ENCODE data around the gene ATG4B.

The ATG4B gene

DNA sequence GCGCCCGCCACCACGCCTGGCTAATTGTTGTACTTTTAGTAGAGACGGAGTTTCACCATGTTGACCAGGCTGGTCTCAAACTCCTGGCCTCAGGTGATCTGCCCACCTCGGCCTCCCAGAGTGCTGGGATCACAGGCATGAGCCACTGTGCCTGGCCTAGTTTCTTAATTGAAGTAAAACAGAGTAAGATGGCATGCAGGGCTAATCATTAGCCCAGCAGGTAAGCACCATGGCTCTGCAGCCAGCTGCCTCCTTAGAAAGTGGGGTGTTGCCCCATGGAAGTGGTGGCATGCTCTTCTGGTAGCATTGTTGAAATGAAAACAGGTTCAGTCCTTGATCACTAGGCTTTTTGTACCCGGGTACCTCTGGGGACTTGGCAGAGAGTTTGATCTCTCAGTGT is 12.4 kb downstream of the ATG4B start:
- TF ChIP-seq, protein P1, sequence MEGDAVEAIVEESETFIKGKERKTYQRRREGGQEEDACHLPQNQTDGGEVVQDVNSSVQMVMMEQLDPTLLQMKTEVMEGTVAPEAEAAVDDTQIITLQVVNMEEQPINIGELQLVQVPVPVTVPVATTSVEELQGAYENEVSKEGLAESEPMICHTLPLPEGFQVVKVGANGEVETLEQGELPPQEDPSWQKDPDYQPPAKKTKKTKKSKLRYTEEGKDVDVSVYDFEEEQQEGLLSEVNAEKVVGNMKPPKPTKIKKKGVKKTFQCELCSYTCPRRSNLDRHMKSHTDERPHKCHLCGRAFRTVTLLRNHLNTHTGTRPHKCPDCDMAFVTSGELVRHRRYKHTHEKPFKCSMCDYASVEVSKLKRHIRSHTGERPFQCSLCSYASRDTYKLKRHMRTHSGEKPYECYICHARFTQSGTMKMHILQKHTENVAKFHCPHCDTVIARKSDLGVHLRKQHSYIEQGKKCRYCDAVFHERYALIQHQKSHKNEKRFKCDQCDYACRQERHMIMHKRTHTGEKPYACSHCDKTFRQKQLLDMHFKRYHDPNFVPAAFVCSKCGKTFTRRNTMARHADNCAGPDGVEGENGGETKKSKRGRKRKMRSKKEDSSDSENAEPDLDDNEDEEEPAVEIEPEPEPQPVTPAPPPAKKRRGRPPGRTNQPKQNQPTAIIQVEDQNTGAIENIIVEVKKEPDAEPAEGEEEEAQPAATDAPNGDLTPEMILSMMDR (IDR thresholded peaks at IDR 0.05; ENCODE audit: borderline replicate concordance, control extremely low read depth, extremely low read depth, insufficient read depth, missing control alignments), result no peak
- in situ Hi-C loops (cut with MboI; ENCODE audit: low sequenced_read_pairs, unreplicated experiment), result no loop called here
- no peak for DNase-seq (ENCODE audit: low spot score)

DNA sequence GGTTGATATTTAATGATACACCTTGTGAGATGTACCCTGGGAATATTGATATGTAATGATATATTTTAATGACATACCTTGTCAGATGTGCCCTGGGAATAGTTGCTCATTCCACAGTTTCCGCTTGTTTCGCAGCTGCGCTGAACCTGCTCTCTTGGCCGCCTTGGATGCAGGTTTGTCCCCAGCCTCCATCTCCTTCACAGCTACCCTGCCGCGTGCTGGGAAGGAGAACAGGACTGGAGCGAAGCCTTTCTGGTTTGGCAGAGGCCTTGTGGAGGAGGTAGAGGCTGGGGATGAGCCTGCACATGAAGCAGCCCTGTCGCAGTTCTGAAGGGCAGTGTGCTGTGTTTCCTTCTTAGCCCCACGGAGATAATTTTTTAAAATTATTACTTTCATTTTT is 14.6 kb downstream of the ATG4B start:
- DNase-seq (ENCODE audit: low spot score), result no peak
- TF ChIP-seq, protein P1 (IDR thresholded peaks at IDR 0.05; ENCODE audit: borderline replicate concordance, control extremely low read depth, extremely low read depth, insufficient read depth, missing control alignments), result no peak
- in situ Hi-C loops (cut with MboI; ENCODE audit: low sequenced_read_pairs, unreplicated experiment), result no loop called here

DNA sequence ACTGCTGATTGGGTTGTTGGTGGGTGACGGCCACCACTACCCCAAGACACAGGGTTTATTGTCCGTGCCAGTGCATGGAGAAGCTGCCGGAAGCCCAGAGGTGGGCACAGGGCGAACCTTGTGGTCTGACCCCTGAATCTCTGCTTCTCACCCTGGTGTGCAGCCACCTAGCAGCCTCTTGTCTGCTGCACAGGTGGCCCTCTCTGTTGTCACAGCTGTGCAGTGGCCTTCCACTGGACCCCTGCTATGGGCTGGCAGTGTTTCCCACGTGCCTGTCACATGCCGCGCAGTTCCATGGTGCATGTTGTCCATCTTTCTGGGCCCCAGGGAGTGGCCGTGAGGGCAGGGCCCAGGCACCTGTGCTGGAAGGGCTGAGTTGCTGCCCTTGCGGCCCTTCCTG is 15.2 kb downstream of the ATG4B start:
- in situ Hi-C loops (cut with MboI; ENCODE audit: low sequenced_read_pairs, unreplicated experiment), result no loop called here
- TF ChIP-seq, protein P1 (IDR thresholded peaks at IDR 0.05; ENCODE audit: borderline replicate concordance, control extremely low read depth, extremely low read depth, insufficient read depth, missing control alignments), result no peak
- no peak for DNase-seq (ENCODE audit: low spot score)

DNA sequence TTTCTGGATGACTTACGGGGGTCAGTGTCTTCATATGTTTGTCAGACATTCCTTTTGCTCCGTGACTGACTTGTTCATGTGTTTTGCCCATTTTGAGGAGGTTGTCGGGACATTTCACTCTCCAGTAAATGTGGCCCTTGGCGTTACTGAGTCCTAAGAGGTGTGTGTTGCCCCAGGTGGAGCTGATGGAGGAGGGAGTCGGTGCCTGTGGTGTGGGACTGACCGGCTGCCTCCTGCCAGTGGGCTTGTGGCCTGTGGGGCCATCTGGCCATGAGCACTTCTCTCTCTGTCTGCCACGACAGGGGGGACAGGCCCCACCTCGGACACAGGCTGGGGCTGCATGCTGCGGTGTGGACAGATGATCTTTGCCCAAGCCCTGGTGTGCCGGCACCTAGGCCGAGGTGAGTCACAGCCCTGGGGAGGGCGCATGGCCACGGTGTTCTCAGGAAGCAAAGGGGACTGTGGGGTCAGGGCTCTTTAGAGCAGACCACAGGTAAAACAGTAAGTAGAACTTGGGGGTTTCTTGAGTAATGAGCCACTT is 15.8 kb downstream of the ATG4B start:
- in situ Hi-C loops (cut with MboI; ENCODE audit: low sequenced_read_pairs, unreplicated experiment), result no loop called here
- TF ChIP-seq, protein P1 (IDR thresholded peaks at IDR 0.05; ENCODE audit: borderline replicate concordance, control extremely low read depth, extremely low read depth, insufficient read depth, missing control alignments), result no peak
- no peak for DNase-seq (ENCODE audit: low spot score)

DNA sequence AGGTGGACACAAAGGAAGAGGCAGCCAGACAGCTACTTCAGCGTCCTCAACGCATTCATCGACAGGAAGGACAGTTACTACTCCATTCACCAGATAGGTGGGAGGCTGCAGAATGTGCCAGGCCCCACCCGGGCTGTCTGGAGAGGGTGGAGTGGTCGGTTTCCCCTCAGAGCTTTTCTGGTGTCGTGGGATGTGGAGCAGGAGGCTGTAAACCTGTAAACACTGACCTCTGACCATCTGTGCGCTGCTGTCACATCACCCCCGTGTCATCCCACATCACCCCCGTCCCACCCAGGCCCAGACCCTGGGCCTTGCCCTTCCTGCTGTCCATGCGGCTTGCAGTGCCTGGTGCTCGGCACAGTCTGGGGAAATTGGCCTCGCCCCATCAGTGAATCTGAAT is 17.1 kb downstream of the ATG4B start:
- TF ChIP-seq, protein P1 (IDR thresholded peaks at IDR 0.05; ENCODE audit: borderline replicate concordance, control extremely low read depth, extremely low read depth, insufficient read depth, missing control alignments), result no peak
- in situ Hi-C loops (cut with MboI; ENCODE audit: low sequenced_read_pairs, unreplicated experiment), result no loop called here
- DNase-seq (ENCODE audit: low spot score), result no peak

DNA sequence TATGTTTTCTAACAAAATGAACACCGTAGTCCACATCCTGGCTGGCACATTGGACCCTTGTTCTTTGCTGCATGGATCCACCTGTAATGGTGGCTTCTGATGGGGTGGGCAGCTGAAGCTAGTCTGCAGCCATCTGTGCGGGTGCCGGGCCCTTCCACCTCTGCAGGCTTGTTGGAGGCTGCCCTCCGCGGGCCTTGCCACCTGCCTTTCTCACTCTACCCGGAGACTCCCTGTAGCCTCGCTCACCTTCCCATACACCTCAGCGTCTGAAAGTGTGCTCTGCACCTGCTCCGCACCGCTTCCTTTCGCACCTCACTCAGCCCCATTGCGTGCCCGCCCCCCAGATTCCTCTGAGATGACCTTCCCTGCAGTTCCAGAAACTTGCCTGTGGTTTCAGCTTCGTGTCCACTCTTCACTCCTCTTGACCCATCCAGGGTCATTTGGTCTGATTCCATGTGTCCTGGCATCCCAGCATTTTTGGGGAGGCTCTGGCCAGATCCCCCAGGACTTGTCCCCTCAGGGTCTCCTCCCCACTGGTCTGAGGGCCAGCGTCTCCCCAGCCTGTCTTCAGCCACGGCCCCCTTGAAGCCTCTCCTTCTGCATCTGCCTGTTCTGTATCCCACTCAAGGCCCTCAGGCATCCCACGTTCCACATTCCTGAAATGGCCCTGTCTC is 18.2 kb downstream of the ATG4B start:
- in situ Hi-C loops (cut with MboI; ENCODE audit: low sequenced_read_pairs, unreplicated experiment), result no loop called here
- DNase-seq (ENCODE audit: low spot score), result no peak
- TF ChIP-seq, protein P1 (IDR thresholded peaks at IDR 0.05; ENCODE audit: borderline replicate concordance, control extremely low read depth, extremely low read depth, insufficient read depth, missing control alignments), result no peak
